H1 (cell line): ENCODE data around the gene VPS13A. TPM values are rescaled to one million over a fixed set of nuclear protein-coding genes. Genes with fewer than 3 reads are reported as not detected.

Experiments
- CTCF ChIA-PET: fragments of 300-600 bp; sonication (Branson Sonifier 250); formaldehyde crosslinking; loops from one replicate; lab custom pipeline; 2021; ENCODE audit not compliant: partially characterized antibody; lab: Charles Lee
- POLR2A ChIA-PET: fragments of 300-600 bp; sonication (Branson Sonifier 250); formaldehyde crosslinking; loops from one replicate; lab custom pipeline; 2021; ENCODE audit warnings: inconsistent platforms; ENCODE audit not compliant: partially characterized antibody; lab: Charles Lee
- DNase-seq, 2 experiments: peaks; one replicate each; pipeline versions ENCODE4 v3.0.0 to v3.0.0-alpha.2; 2010 to 2022; ENCODE audit warnings: low spot score in 2 of 2, low read depth in 1 of 2, mixed read lengths in 1 of 2
- FAIRE-seq: peaks from 2 replicates; lab custom pipeline; 2011; peaks lifted over from hg19 to GRCh38; lab: Jason Lieb, UNC
- H2AFZ ChIP-seq: 2 replicates; pipeline ENCODE4 v1.8.1; 2012; ENCODE audit warnings: low read length, inconsistent platforms
- H2AK5ac ChIP-seq: 2 replicates; pipeline ENCODE4 v1.6.1; 2013; ENCODE audit warnings: low read depth, low read length
- H2BK120ac ChIP-seq: replicated peaks from 2 replicates; pipeline ENCODE3; 2013; ENCODE audit warnings: low read depth, low read length, inconsistent platforms
- H2BK12ac ChIP-seq: 2 replicates; pipeline ENCODE4 v1.6.1; 2013; ENCODE audit warnings: low read depth, low read length
- H2BK15ac ChIP-seq: 2 replicates; pipeline ENCODE4 v1.6.1; 2013; ENCODE audit warnings: low read length
- H2BK20ac ChIP-seq: 2 replicates; pipeline ENCODE4 v1.6.1; 2013; ENCODE audit warnings: low read length
- H2BK5ac ChIP-seq: 2 replicates; pipeline ENCODE4 v1.6.1; 2013; ENCODE audit warnings: low read depth, low read length
- H3K14ac ChIP-seq: 2 replicates; pipeline ENCODE4 v1.6.1; 2013; ENCODE audit warnings: inconsistent platforms; ENCODE audit not compliant: insufficient read length
- H3K18ac ChIP-seq: 2 replicates; pipeline ENCODE4 v1.6.1; 2013; ENCODE audit warnings: low read length; ENCODE audit errors: extremely low read depth
- H3K23ac ChIP-seq: 2 replicates; pipeline ENCODE4 v1.6.1; 2013; ENCODE audit warnings: inconsistent platforms; ENCODE audit not compliant: insufficient read length
- H3K23me2 ChIP-seq: 2 replicates; pipeline ENCODE4 v1.6.1; 2013; ENCODE audit warnings: low read depth, low read length
- H3K27ac ChIP-seq: 2 replicates; pipeline ENCODE4 v1.6.1; 2011; ENCODE audit warnings: low read depth, low read length, inconsistent platforms
- H3K27me3 ChIP-seq, 4 experiments: replicated peaks in 1 of 4; 1 replicate in 1 of 4; 2 replicates in 3 of 4; pipeline versions ENCODE4 v1.6.1 to v1.8.1; 2011 to 2013; ENCODE audit warnings: low read length in 3 of 4, mild to moderate bottlenecking in 3 of 4, inconsistent platforms in 2 of 4, mixed read lengths in 2 of 4, moderate library complexity in 1 of 4; ENCODE audit not compliant: control insufficient read depth in 3 of 4, insufficient read depth in 3 of 4; ENCODE audit errors: extremely low read depth in 1 of 4
- H3K36me3 ChIP-seq, 4 experiments: 2 replicates each; pipeline versions ENCODE4 v1.6.1 to v1.8.1; 2011 to 2013; ENCODE audit warnings: mild to moderate bottlenecking in 4 of 4, low read length in 3 of 4, moderate library complexity in 2 of 4, control low read depth in 1 of 4, inconsistent platforms in 1 of 4; ENCODE audit not compliant: insufficient read depth in 4 of 4, control insufficient read depth in 2 of 4
- H3K4ac ChIP-seq: replicated peaks from 2 replicates; pipeline ENCODE3; 2013; ENCODE audit warnings: low read length, low read depth, mixed read lengths, inconsistent platforms; ENCODE audit not compliant: insufficient read length
- H3K4me1 ChIP-seq, 4 experiments: replicated peaks in 1 of 4; 1 replicate in 1 of 4; 2 replicates in 3 of 4; pipeline versions ENCODE4 v1.6.1 to v1.8.1; 2011 to 2013; ENCODE audit warnings: low read length in 3 of 4, inconsistent platforms in 2 of 4, mixed read lengths in 1 of 4; ENCODE audit not compliant: insufficient read depth in 4 of 4, control insufficient read depth in 3 of 4
- H3K4me2 ChIP-seq, 2 experiments: 2 replicates each; pipeline versions ENCODE4 v1.6.1 to v1.8.1; 2011 to 2013; ENCODE audit warnings: low read depth in 2 of 2, low read length in 2 of 2, control low read depth in 1 of 2, inconsistent platforms in 1 of 2, mild to moderate bottlenecking in 1 of 2; ENCODE audit not compliant: insufficient read depth in 1 of 2
- H3K4me3 ChIP-seq, 4 experiments: fragments of 200-600, 300-600 bp in 1 of 4; sonication (generic), shearing (Covaris generic), sonication (Bioruptor Twin) in 1 of 4; 2 replicates each; pipeline versions ENCODE4 v1.5.1 to v1.8.1; 2011 to 2016; ENCODE audit warnings: low read length in 4 of 4, low read depth in 3 of 4, control low read depth in 2 of 4, inconsistent platforms in 2 of 4, mild to moderate bottlenecking in 2 of 4, mixed read lengths in 1 of 4, moderate library complexity in 1 of 4; ENCODE audit not compliant: insufficient read depth in 2 of 4; ENCODE audit errors: extremely low read depth in 1 of 4
- H3K56ac ChIP-seq: replicated peaks from 2 replicates; pipeline ENCODE3; 2013; ENCODE audit warnings: low read depth, mild to moderate bottlenecking, mixed read lengths, low read length, inconsistent platforms; ENCODE audit not compliant: insufficient read length
- H3K79me1 ChIP-seq: 2 replicates; pipeline ENCODE4 v1.6.1; 2013; ENCODE audit warnings: low read depth, low read length, control low read depth
- H3K79me2 ChIP-seq, 2 experiments: 2 replicates each; pipeline versions ENCODE4 v1.6.1 to v1.8.1; 2012 to 2013; ENCODE audit warnings: low read length in 2 of 2, mild to moderate bottlenecking in 2 of 2, inconsistent platforms in 1 of 2; ENCODE audit not compliant: insufficient read depth in 2 of 2, control insufficient read depth in 1 of 2
- H3K9ac ChIP-seq, 4 experiments: replicated peaks in 1 of 4; 1 replicate in 1 of 4; 2 replicates in 3 of 4; pipeline versions ENCODE4 v1.6.1 to v1.8.1; 2011 to 2013; ENCODE audit warnings: low read depth in 3 of 4, low read length in 3 of 4, control low read depth in 2 of 4, mild to moderate bottlenecking in 2 of 4, moderate library complexity in 2 of 4, inconsistent platforms in 1 of 4; ENCODE audit errors: extremely low read depth in 1 of 4
- H3K9me3 ChIP-seq, 2 experiments: 2 replicates each; pipeline versions ENCODE4 v1.6.1 to v1.8.1; 2012 to 2013; ENCODE audit warnings: mild to moderate bottlenecking in 2 of 2, moderate library complexity in 2 of 2, control low read depth in 1 of 2, inconsistent platforms in 1 of 2, low read depth in 1 of 2, low read length in 1 of 2, mixed read lengths in 1 of 2; ENCODE audit not compliant: insufficient read depth in 2 of 2
- H4K20me1 ChIP-seq, 2 experiments: replicated peaks in 1 of 2; 2 replicates each; pipeline versions ENCODE3 to v1.8.1; 2011 to 2013; ENCODE audit warnings: inconsistent platforms in 2 of 2, low read length in 2 of 2, mild to moderate bottlenecking in 1 of 2; ENCODE audit not compliant: insufficient read depth in 2 of 2, control insufficient read depth in 1 of 2
- H4K5ac ChIP-seq: 2 replicates; pipeline ENCODE4 v1.6.1; 2013; ENCODE audit warnings: low read length, low read depth, mixed read lengths, inconsistent platforms; ENCODE audit not compliant: insufficient read length
- H4K8ac ChIP-seq: 2 replicates; pipeline ENCODE4 v1.8.0; 2013; ENCODE audit warnings: mild to moderate bottlenecking, moderate library complexity, low read length, inconsistent platforms; ENCODE audit not compliant: insufficient read depth; ENCODE audit errors: extremely low read depth
- H4K91ac ChIP-seq: replicated peaks from 2 replicates; pipeline ENCODE3; 2013; ENCODE audit warnings: low read length, mixed read lengths, inconsistent platforms; ENCODE audit not compliant: insufficient read length
- BACH1 ChIP-seq: IDR thresholded peaks from 2 replicates; pipeline ENCODE4 v1.6.1; 2012; ENCODE audit warnings: low read length, improper control_type of control experiment
- SAP30 ChIP-seq: fragments of 300-600 bp; sonication (generic); IDR thresholded peaks from 2 replicates; pipeline ENCODE4 v1.7.1; 2012; ENCODE audit warnings: low read length, moderate library complexity, mild to moderate bottlenecking, inconsistent platforms; ENCODE audit not compliant: insufficient read depth, insufficient replicate concordance
- USF2 ChIP-seq: IDR thresholded peaks from 2 replicates; pipeline ENCODE4 v1.6.1; 2011; ENCODE audit warnings: low read length, improper control_type of control experiment
- WGBS, 2 experiments: shearing (Covaris generic) in 1 of 2; methylation state at CpG; one replicate each; pipeline versions ENCODE4 v1.1.6 to v1.1.7; 2013 to 2015; ENCODE audit warnings: low lambda C conversion rate in 2 of 2, mixed read lengths in 2 of 2, inconsistent platforms in 1 of 2, low coverage in 1 of 2, missing lambda C conversion rate in 1 of 2; ENCODE audit not compliant: insufficient replicate concordance in 2 of 2, insufficient coverage in 1 of 2, insufficient read length in 1 of 2; ENCODE audit errors: extremely low coverage in 1 of 2, missing lambda C conversion rate in 1 of 2; 5-methylcytosine and 5-hydroxymethylcytosine counted together
- polyA plus RNA-seq, 7 experiments: library from polyadenylated mRNA; depleted of rRNA in 3 of 7; stranded (reverse) in 5 of 7; unstranded in 2 of 7; fragments of >200 nt in 5 of 7; fragments of 200-250 nt in 2 of 7; gene quantifications; 1 replicate in 5 of 7; 2 replicates in 1 of 7; 4 replicates in 1 of 7; pipeline versions ENCODE4 v1.2.1 to v1.2.3, GENCODE V29; 2011 to 2013; ENCODE audit warnings: missing spikeins in 2 of 7, mixed read lengths in 2 of 7
- total RNA-seq: library from RNA; stranded (reverse); fragmentation: NEBNext Ultra II Directional; extraction: Animal tissue kit (Norgen Biotek cat#: 25700); gene quantifications from 2 replicates; pipeline ENCODE4 v1.2.1, GENCODE V29; 2021

Gene VPS13A
- total and polyA plus RNA-seq, 2 of the 8 experiments (the other 6 are each of a cell fraction or from before 2014, with no cell fraction given), result 6.0 to 36.5 TPM

- no peaks in the 10 kb centered on the region for H3K27me3 ChIP-seq
- no peaks in the 10 kb centered on the region for H3K79me2 ChIP-seq
- no peak overlapping the region for H3K9ac ChIP-seq
- no peaks in the 10 kb centered on the region for H3K9me3 ChIP-seq
- no peak overlapping the region for H3K56ac ChIP-seq
- no peak overlapping the region for H2BK20ac ChIP-seq
- ChIA-PET POLR2A (interaction anchor here (0.8 to 1.5 kb wide), 2 partner anchors 20 to 207 kb away, joined by 3 read pairs; no protein-coding TSS in a partner anchor), CTCF (interaction anchor here (1.0 to 20.5 kb wide), 4 partner anchors 16 to 209 kb away, joined by 3 to 384 read pairs (median 10); no protein-coding TSS in a partner anchor)
- H4K20me1 ChIP-seq, result no peaks in the 10 kb centered on the region
- no peak overlapping the region for H2BK5ac ChIP-seq
- no peak overlapping the region for H4K8ac ChIP-seq
- no peak overlapping the region for H3K18ac ChIP-seq
- no peak overlapping the region for H3K4ac ChIP-seq
- peak overlapping the region in 1 of 4 experiments; percentile 29; a peak in 1 of 8 replicates for H3K4me3 ChIP-seq
- no peak overlapping the region for H2BK15ac ChIP-seq
- H3K36me3 ChIP-seq, result no peaks in the 10 kb centered on the region
- TF ChIP-seq BACH1 (0 out of 2 replicates have a peak, but pooled peaks have one; percentile 35), USF2 (no peak), SAP30 (no peak)
- H4K5ac ChIP-seq, result no peak overlapping the region
- DNase-seq (peak in 1 of 2 experiments; percentile 64), FAIRE-seq (no peak)
- H2AFZ ChIP-seq, result no peak overlapping the region
- no peak overlapping the region for H3K27ac ChIP-seq
- no peak overlapping the region for H3K14ac ChIP-seq
- peaks cover 0 to 6% (median 4%) of the 10 kb centered on the region in 4 experiments; a peak in 5 of 7 replicates for H3K4me1 ChIP-seq
- H2BK120ac ChIP-seq, result no peak overlapping the region
- no peak overlapping the region for H3K23ac ChIP-seq
- H2AK5ac ChIP-seq, result no peak overlapping the region
- WGBS, 2 experiments, result 11% methylated on average over 10 of the region's 10 CpGs; no CpG with 5 or more reads in 1 of the 2 experiments
- H3K4me2 ChIP-seq, result peak overlapping the region in 1 of 2 experiments; percentile 29; a peak in 1 of 4 replicates
- H3K79me1 ChIP-seq, result no peaks in the 10 kb centered on the region
- H3K23me2 ChIP-seq, result 0 out of 2 replicates have a peak, but pooled peaks cover 1% of the 10 kb centered on the region
- no peak overlapping the region for H2BK12ac ChIP-seq
- H4K91ac ChIP-seq, result peak overlapping the region; percentile 58
Observed at GRCh38 chr9:77440057-77440456, 262.7 kb downstream of the VPS13A start.
